Testis (tissue), 3 donors: ENCODE data around the gene CPD. TPM values are rescaled to one million over a fixed set of nuclear protein-coding genes. Genes with fewer than 3 reads are reported as not detected.
"Not testable (repeated sequence)": the region's sequence is repeated elsewhere in the genome, so short reads cannot be mapped to it uniquely, and the experiment has no call there.

Experiments used
- DNase-seq: peaks from one replicate; pipeline ENCODE4 v3.0.0-alpha.2; 2019
- H3K27ac ChIP-seq, 2 donors: fragments of 200-600 bp; sonication (generic); one replicate each; pipeline ENCODE4 v1.5.1; 2019
- H3K27me3 ChIP-seq: fragments of 200-600 bp; sonication (generic); one replicate; pipeline ENCODE4 v1.5.1; 2019
- H3K36me3 ChIP-seq: fragments of 200-600 bp; sonication (generic); one replicate; pipeline ENCODE4 v1.5.1; 2017; ENCODE audit warnings: low read depth; ENCODE audit errors: missing control alignments
- H3K4me1 ChIP-seq: fragments of 200-600 bp; sonication (generic); one replicate; pipeline ENCODE4 v1.5.1; 2019
- H3K4me3 ChIP-seq, 2 donors: fragments of 200-600 bp; sonication (generic); one replicate each; pipeline ENCODE4 v1.5.1; 2017 to 2019
- H3K9me3 ChIP-seq: fragments of 200-600 bp; sonication (generic); one replicate; pipeline ENCODE4 v1.5.1; 2017
- CTCF ChIP-seq, 3 experiments: fragments of 450-650 bp in 2 of 3; fragments of 200-600 bp in 1 of 3; sonication (generic) in 1 of 3; IDR thresholded peaks; one replicate each; pipeline ENCODE4 v1.5.1; 2016 to 2019; ENCODE audit warnings: antibody characterized with exemption in 3 of 3, mild to moderate bottlenecking in 2 of 3, moderate library complexity in 1 of 3
- POLR2A ChIP-seq: fragments of 450-650 bp; IDR thresholded peaks from one replicate; pipeline ENCODE4 v1.6.1; 2017; ENCODE audit warnings: antibody characterized with exemption, mild to moderate bottlenecking, moderate library complexity
- WGBS, 2 donors: methylation state at CpG; one replicate each; pipeline ENCODE4 v1.1.5; 2018; 5-methylcytosine and 5-hydroxymethylcytosine counted together
- intact Hi-C: fragments of 100-400 bp; cut with DNase I; formaldehyde crosslinking; loops from one replicate; pipeline ENCODE4 v1.15.1; 2023; ENCODE audit warnings: low total_unique reads
- polyA plus RNA-seq: library from polyadenylated mRNA; stranded (reverse); fragments of 350-450 nt; fragmentation: Illumina TruSeq; extraction: RNeasy Lipid Tissue Mini Kit (QIAGEN cat#74804); gene quantifications from one replicate; pipeline ENCODE4 v1.2.3, GENCODE V29; 2014; ENCODE audit warnings: low read depth, low replicate concordance; ENCODE audit not compliant: insufficient read depth
- total RNA-seq, 2 donors: library from RNA; depleted of rRNA; stranded (reverse); fragments of >200 nt; gene quantifications; one replicate each; pipeline ENCODE4 v1.2.3, GENCODE V29; 2016

Gene CPD
- total and polyA plus RNA-seq, 3 donors from 2014 or later = 108 to 194 (median 134) TPM

GRCh38 chr17:30433514-30433913 is 54.8 kb downstream of the CPD start:
- no peaks in the 10 kb centered on the region for H3K9me3 ChIP-seq
- no peaks in the 10 kb centered on the region for H3K36me3 ChIP-seq
- H3K4me3 ChIP-seq = no peak overlapping the region
- 80 to 100% methylated on average over 1 of the region's 1 CpG for WGBS, 2 donors
- no peak for DNase-seq
- no peaks in the 10 kb centered on the region for H3K27me3 ChIP-seq
- H3K27ac ChIP-seq = no peak overlapping the region
- no peaks in the 10 kb centered on the region for H3K4me1 ChIP-seq
- TF ChIP-seq CTCF (IDR thresholded peaks at IDR 0.05) (no peak), POLR2A (no peak)
- intact Hi-C loops = no loop called here

- no peak overlapping the region for H3K4me3 ChIP-seq
- TF ChIP-seq CTCF (IDR thresholded peaks at IDR 0.05) (no peak), POLR2A (no peak)
- H3K27ac ChIP-seq = no peak overlapping the region
- H3K36me3 ChIP-seq = no peaks in the 10 kb centered on the region
- H3K27me3 ChIP-seq = no peaks in the 10 kb centered on the region
- DNase-seq = no peak
- no peaks in the 10 kb centered on the region for H3K9me3 ChIP-seq
- H3K4me1 ChIP-seq = no peaks in the 10 kb centered on the region
- intact Hi-C loops = no loop called here
Observed at GRCh38 chr17:30436729-30437128, 58.0 kb downstream of the CPD start.

- H3K9me3 ChIP-seq = no peaks in the 10 kb centered on the region
- 94 to 96% methylated on average over 6 of the region's 6 CpGs for WGBS, 2 donors
- no peaks in the 10 kb centered on the region for H3K27me3 ChIP-seq
- intact Hi-C loops = no loop called here
- H3K36me3 ChIP-seq = no peaks in the 10 kb centered on the region
- H3K4me3 ChIP-seq = no peak overlapping the region
- DNase-seq = no peak
- H3K4me1 ChIP-seq = no peaks in the 10 kb centered on the region
- TF ChIP-seq POLR2A (no peak), CTCF (IDR thresholded peaks at IDR 0.05) (no peak)
- H3K27ac ChIP-seq = no peak overlapping the region
Observed at GRCh38 chr17:30443721-30444120, 65.0 kb downstream of the CPD start.

- H3K27me3 ChIP-seq, intact Hi-C loops, DNase-seq, H3K36me3 ChIP-seq, H3K9me3 ChIP-seq, H3K27ac ChIP-seq, H3K4me3 ChIP-seq, H3K4me1 ChIP-seq: not testable (repeated sequence)
Observed at GRCh38 chr17:30446640-30447039, 67.9 kb downstream of the CPD start.

- H3K4me3 ChIP-seq = no peak overlapping the region
- H3K27me3 ChIP-seq = no peaks in the 10 kb centered on the region
- H3K27ac ChIP-seq = no peak overlapping the region
- TF ChIP-seq CTCF (IDR thresholded peaks at IDR 0.05) (no peak), POLR2A (no peak)
- no peaks in the 10 kb centered on the region for H3K9me3 ChIP-seq
- no peaks in the 10 kb centered on the region for H3K4me1 ChIP-seq
- no peak for DNase-seq
- WGBS, 2 donors = 56 to 59% methylated on average over 4 of the region's 4 CpGs
- intact Hi-C loops = no loop called here
- no peaks in the 10 kb centered on the region for H3K36me3 ChIP-seq
Observed at GRCh38 chr17:30449480-30449879, 70.8 kb downstream of the CPD start.
